GM18507 (cell line): ENCODE data around the gene SNCAIP.

ENCODE experiments used
- DNase-seq: peaks from one replicate; pipeline ENCODE4 v3.0.0; 2011; ENCODE audit warnings: low read depth; ENCODE audit not compliant: insufficient read length; ENCODE audit errors: extremely low spot score
- FAIRE-seq: peaks from 2 replicates; lab custom pipeline; 2011; peaks lifted over from hg19 to GRCh38; lab: Jason Lieb, UNC

Gene SNCAIP

DNA sequence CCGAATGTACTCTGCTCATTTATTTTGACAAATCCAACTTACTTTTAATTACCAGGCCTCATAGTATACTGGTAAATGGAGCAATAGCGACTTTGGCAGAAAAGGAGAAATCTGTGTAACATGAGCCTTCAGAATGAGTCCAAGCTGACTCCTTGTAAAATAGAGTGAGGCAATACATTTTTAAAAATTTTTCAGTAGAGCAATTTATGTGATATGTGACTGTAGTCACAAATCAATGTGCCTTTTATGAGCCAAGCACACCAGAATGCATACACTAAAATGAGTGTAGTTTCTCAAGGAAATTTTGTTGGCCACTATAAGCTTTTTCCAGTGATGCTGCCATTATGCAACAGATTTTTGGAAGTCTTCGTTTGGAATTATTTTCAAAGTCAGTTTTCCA lies 73.8 kb downstream of the SNCAIP start:
- DNase-seq = no peak
- no peak for FAIRE-seq

DNA sequence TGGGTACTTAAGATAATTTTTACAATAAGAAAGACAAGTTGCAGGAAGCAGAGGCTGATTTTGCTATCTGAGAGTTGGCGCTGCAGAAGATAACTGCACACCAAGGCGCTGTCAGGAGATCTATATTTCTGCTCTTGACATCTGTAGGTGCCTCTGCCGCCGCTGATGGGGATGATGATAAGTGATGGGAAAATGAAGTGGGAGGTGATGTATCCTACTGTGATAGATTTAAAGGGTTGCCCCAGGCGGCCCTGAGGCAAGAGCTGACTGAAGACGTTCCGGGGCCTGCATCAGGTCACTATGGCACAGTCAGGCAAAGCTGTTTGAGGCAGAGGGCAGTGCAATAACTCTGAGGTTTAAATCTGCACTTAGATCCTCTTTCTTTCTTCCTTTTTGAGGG lies 78.1 kb downstream of the SNCAIP start:
- no peak for DNase-seq

DNA sequence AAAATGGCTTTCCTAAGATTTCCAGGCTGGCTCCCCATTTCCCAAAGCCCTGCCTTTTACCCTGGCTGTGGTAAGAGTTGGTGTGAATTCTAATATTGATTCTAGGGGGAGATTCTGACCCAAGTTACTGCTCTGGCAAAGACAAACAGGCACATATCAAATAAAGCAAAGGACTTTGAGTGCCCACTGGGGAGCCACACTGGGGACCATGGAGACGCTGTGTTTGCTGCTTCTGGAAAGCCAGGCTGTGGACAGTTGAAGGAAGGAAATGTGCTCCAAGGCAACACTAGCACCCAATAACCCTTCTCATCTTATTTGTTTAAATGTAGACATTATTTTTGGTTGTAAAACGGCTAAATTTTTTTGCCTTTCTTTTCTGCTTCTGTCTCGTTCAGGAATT lies 78.7 kb downstream of the SNCAIP start:
- FAIRE-seq (no peak), DNase-seq (no peak)

More for the DNA sequence above, 78.1 kb downstream of the SNCAIP start:
- no peak for FAIRE-seq

DNA sequence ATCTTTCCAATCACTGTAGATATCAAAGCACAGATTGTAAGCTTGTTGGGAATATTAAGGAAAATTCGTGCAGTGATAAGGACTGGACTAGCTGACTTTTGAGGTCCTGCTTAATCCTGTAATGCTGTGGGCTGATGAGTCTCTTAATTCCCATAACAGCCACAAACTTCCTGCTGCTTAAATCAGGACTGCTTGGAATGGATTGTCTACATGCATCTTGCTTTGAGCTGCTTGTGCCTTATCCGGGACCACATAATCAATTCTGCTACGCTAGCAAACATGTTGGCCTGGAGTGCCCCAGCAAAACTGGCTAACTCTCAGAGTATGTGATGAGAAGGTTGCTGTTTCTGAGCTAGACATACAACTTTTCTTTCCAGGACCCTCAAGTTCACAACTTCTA lies 79.6 kb downstream of the SNCAIP start:
- DNase-seq (no peak), FAIRE-seq (no peak)

DNA sequence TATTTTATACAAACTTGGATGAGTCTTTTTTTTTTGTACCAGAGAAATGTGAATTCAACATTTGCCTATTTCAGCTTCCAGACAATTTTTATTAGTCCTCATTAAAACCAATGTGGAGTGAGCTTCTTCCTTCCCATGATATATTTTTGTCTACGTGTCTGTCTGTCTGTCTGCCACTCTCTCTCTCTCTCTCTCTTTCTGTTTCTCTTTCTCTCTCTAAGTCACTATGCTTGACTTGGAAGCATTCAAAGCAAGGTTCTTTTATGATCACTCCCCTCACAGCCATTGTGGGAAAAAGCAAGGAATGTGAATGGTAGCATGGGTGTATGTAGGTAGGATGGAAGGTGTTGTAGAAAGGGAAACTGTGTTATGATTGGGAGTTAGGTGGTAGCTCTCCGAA lies 80.2 kb downstream of the SNCAIP start:
- no peak for FAIRE-seq
- DNase-seq = no peak

DNA sequence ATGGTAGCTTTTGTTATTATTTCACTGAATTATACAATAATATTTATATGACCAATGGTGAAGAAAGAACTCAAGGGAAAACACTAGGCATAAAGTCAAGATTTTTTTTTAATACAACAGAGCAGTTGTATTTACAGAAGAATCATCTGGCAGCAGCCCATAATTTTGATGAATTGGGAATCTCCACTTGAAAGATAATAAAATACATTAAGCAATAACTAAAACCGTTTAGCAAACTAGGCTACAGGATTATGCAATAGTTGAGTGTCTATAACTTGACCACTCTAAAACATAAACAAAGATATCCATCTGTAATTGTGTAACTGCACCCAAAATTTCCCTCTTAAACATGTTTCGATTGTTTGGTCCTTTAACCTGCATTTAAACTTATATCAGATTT lies 80.8 kb downstream of the SNCAIP start:
- DNase-seq (no peak), FAIRE-seq (no peak)

DNA sequence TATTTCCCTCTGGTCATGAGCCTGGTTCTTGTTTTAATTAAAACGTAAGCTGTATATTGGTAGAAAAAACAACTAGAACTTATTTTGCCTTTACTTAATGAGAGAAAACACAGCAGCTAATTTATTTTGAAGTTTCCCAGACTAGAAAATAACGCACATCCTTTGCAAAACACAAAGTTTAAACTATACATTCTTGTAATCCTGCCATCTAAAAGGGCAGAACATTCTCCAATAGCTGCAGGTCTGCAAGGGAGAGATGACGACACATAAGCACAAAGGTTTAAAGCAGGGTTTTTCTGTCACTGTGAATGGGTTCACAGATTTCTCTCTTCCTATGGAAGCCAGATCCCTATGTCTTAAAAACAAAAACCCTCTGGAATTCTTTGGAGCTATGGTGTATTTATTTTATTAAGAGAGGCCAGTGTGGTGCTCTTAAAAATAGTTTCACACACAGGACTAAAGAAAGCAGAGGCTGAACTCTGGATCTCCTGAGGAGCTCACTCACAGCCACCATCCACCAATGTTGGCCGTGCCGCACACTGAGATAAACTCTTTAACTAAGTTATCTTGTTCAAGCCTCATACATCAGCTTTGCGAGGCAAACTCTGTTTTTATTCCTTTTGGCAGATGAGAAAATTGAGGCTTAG lies 82.4 kb downstream of the SNCAIP start:
- FAIRE-seq = no peak
- no peak for DNase-seq

DNA sequence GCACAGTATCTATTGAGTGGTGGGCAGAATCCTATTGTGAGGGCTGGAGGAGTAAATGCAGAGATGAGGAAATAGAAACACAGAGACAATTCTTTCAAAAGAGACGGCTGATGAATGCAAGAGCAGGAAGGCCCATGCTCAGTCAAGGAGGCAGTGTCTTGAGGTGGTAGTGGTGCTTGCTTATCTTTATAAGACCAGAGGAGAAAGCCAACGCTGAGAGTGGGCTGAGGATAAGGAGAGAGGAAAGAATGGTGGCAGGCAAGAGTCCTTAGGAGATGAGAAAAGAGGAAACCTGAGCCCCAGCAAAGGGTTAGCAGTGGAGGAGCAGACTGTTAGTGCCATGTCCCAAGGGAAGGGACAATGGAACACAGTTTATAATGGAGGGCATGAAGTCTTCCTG lies 86.0 kb downstream of the SNCAIP start:
- FAIRE-seq (no peak), DNase-seq (no peak)

DNA sequence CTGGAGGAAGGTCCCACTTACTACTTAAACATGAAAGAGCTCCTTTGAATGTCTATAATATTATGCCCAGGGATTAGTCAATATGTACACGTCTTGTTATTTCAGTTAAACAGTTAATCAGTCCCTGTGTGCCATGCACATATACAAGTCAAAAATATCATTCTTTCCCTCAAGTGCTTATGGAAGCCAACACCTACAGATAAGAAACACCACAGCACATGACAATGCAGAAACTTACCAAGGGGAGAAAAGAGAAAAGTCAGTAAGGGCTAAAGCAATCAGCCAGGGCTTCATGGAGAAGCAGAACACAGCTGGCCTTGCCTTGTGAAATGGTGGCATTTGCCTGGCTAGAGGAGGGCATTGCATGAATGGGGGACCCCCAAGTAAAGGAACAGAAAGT lies 88.3 kb downstream of the SNCAIP start:
- no peak for FAIRE-seq
- no peak for DNase-seq

DNA sequence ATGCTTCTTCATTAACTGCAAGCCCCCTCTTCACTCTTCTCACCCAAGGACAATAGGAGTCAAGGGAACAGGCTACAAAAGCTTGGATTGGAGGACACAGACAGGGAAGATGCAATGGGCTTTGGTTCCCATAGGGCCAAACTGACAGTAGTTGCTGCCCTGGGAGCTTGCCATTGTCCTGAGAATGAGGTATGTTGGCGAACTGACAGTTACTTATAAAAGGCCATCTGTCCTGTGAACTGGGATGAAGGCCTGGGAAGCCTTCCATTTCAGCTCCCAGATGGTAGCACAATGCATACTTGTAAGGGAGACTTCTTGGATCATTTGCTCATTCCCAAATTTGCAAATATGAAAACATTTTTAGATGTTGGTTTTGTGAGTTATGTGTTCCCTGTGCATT lies 88.9 kb downstream of the SNCAIP start:
- no peak for FAIRE-seq
- no peak for DNase-seq

DNA sequence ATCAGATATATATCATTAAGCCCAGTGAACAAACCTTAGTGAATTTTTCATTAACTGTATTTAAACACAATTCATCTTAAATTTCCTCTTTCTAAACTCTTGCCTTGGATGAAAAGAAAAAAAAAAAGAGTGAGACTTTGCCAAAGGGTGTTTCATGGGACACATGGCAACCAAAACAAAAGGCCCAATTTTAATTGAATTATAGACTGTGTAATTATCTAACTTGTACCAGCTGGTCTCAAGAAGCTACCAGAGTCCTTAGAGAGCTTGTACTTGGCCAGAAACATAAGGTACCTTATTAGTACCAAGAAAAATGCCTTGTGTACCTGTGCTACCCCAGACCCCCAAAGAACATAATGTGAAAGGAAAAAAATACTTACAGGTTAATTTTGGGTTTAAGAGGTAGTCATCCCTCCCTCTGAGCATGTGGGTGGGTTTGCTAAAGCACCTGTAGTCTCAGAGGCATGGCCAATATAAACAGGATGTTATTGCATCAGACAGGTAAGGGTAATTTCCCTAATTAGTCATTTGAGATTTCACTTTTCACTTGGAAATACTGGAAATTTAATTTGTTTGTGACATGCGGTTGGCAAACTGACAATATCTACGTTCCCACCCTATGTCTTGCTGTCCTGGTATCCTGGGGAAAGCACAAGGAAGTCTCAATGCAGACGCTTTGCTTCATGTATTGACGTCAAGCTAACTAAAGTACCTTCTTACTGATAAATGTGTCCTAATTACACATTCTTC lies 90.1 kb downstream of the SNCAIP start:
- FAIRE-seq = no peak
- no peak for DNase-seq

DNA sequence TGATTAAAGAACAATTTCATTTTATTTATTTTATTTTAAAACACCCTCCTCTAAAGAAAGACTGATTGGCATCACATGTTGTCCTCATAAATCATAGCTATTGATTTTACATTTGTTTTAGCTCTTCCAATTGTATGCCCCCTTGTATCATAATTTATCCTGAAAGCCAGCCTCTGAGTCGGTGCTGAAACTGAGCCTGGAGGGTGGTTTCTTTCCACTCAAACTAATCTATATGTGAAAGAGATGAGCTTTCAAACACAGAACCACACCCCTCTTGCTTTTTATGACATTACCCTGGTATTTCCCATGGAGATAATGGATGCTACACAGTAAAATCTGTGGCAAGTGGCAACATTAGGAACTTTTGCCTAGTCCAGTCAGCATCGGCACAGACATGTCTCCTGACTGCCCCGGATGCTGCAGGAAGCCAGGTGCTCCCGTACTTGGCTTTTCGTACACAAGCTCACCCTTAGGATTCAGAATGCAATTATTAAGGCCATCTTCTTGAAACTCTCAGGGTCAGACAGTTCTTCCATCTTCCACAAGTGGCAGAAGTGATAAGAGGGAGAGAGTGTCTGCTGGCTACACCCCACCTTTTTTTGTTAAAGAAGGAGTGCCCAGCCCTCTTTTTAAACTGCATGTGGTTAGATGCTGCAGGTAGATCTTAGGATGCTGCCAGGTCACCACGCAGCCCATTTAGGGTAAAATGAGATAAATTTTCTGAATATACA lies 91.1 kb downstream of the SNCAIP start:
- DNase-seq (no peak), FAIRE-seq (no peak)

DNA sequence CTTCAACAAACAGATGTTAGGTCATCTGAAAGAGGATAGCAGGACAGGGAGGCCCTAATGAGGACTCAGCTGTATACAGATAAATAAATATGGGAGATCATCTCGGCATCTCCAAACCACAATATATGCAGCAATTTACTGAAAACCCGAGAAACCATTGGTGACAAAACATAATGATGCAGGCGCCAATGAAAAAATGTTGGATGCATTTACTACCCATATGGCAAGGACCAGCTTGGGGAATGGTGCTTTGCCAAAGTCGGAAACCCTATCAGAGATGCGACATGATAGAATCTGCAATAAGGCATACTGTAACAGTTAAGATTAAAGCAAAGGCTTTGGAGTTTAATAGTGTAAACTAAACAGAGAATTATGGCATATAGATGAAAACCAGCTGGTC lies 92.0 kb downstream of the SNCAIP start:
- FAIRE-seq (no peak), DNase-seq (no peak)

DNA sequence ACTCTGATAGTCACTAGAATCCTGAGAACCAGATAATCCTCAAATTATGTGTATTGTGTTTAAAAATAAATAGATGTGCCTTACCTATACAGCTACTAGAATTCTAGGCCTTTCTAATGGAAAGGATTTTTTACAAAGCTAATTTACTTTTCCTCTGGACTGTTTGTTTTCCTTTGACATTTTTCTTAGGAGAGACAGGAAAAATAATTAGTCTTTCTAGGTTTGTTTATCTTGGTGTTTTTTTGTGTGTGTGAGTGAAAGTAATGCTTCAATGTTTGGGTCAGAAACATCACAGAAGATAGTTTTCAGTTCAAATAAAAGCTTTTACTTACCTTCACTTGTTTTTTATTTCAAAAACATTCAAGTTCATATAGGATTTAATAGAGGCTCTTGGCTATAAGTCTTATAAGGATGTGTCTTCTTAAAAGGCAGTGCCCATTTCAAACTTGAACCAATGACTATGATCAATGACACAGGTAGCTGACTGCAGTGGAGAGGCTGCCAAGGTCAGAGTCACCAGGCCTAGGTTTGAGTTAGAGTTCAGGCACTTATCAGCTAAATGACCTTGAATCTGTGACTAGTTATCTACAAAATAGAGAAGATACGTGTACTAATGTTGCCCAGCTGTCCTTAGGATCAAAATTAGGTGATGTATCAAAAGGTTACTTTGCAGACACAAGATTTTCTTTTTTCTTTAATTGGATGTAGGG lies 92.8 kb downstream of the SNCAIP start:
- no peak for DNase-seq

DNA sequence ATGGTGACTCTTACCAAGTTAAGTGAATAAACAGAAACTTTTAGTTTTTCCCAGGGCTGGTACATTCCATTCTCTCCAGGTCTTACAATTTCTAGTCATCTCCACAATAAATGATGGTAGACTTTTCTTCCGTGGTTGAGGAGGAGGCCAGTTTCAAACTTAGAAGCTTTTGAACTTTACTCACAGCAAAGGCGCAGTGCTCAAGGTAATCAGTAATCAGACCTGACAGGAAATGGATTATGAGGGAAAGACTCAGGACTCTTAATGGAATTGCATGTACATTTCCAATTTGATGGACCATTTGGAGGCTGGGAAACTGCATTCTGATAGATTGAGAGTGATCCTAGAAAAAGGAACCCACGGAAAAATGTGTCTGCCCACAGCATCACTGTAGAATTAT lies 93.7 kb downstream of the SNCAIP start:
- DNase-seq (no peak), FAIRE-seq (no peak)

More for the DNA sequence above, 92.8 kb downstream of the SNCAIP start:
- FAIRE-seq = no peak

DNA sequence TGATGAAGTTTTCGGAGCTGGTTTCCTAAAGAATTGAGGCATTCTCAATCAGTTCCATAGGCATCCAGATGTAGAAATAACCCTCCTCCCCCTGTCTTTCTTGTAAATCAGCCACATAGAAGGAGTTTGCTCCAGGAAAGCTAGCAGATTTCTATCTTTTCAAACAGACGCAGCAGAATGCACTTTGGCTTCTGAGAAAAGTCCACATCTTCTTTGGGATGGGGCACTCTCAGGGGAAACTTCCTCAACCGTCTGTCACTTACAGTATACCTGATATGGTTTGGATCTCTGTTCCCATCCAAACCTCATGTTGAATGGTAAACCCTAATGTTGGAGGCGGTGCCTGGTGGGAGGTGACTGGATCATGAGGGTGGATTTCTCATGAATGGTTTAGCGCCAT lies 94.1 kb downstream of the SNCAIP start:
- FAIRE-seq (no peak), DNase-seq (no peak)

DNA sequence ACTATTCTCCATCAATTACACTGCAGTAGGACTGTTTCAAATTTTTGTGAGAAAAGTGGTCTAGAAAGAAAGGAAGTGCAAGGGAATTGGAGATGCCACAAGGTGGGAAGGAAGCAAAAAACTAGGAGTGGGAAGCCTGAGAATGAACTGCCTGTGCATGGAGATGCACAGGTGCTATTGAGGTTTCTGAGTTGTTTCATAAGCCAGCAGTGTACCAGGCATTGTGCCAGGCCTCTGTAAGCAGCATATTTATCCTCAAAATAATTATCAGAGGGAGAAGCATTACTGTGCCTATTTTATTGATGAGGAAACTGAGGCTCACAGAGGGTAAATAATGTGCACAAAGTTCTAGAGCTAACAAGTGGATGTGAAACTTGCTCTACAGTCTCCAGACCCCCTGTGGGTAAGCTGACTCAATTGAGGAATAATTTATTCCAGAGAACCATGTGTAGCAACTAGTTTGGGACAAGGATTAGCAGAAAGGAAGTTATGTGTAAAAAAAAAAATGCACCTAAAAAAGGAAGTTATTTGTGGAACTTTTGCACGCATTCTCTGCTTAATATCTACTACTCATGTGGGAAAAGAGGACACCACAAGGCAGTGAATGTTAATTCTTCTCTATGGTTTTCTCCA lies 96.7 kb downstream of the SNCAIP start:
- no peak for DNase-seq
- FAIRE-seq = no peak

DNA sequence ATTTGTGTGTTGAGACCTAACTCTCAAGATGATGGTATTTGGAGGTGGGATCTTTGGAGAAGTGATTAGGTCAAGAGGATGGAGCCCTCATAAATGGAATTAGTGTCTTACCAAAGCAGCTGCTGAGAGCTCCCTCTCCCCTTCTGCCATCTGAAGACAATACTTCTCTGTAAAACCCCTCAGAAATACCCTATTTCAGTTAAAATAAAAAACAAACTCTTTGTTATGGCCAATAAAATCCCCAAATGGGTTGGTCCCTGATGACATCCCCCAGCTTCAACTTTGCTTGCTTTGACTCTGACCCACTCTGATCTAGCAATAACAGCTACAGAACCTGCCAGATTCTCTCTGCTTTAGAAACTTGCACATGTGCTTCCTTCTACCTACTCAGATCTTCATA lies 100.9 kb downstream of the SNCAIP start:
- FAIRE-seq = no peak
- no peak for DNase-seq

DNA sequence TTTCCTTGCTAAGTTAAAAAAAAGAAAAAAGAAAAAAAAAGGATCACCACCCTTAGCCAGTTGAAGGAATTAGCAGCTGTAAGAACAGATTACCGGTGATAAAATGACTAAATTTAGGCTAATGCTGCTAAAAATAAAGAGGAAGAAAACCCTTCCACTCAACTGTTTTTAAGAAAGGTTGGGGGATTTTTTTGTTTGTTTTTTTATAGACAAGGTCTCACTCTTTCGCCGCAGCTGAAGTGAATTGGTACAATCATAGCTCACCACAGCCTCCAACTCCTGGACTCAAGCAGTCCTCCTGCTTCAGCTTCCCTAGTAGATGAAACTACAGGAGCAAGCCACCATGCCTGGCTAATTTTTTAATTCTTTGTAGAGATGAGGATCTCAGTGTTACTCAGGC lies 101.7 kb downstream of the SNCAIP start:
- no peak for FAIRE-seq
- no peak for DNase-seq
